HG03439 (cell line): Measurements from ENCODE around the gene C2orf80.
"Not testable (repeated sequence)": the region's sequence is repeated elsewhere in the genome, so short reads cannot be mapped to it uniquely, and the experiment has no call there.

Source experiments
- ATAC-seq: cut with Tn5 transposase; IDR thresholded peaks from one replicate; pipeline ENCODE4 v1.9.1; 2021; ENCODE audit warnings: mild to moderate bottlenecking, moderate library complexity; ENCODE audit not compliant: unreplicated experiment

Gene C2orf80

GRCh38 chr2:208179028-208179609 is 10.7 kb downstream of the C2orf80 start:
- no peak for ATAC-seq

GRCh38 chr2:208175840-208176153 is 14.0 kb downstream of the C2orf80 start:
- no peak for ATAC-seq

DNA sequence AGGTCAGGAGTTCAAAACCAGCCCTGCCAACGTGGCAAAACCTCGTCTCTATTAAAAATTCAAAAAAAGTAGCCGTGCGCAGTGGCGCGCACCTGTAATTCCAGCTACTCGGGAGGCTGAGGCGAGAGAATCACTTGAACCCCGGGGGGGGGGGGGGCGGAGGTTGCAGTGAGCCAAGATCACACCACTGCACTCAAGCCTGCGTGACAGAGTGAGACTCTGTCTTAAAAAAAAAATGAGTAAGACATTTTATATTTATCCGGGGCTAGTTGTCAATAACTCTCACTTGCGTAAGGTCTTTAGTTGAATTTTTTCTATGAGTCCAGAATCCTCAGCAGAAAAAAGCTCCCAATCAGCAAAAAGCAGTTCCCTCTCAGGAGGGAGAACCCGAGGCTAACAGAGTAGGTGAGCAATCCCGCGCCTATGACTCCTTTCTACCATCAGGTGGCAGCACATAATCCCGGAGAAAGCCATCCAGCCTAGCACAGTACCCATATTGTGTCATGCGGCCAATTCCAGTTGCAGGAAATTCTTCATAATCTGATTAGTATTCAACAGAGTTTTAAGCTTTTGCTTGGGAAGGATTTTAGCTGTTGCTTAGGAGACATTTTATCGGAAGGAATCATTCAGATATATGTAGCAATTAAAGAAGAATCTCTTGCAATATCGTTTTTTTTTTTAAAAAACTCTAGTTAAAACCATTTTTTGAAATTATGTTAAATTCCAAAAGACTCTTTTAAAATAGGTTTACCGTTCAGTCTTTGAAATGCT is 14.6 kb downstream of the C2orf80 start:
- ATAC-seq: peak; percentile 99

DNA sequence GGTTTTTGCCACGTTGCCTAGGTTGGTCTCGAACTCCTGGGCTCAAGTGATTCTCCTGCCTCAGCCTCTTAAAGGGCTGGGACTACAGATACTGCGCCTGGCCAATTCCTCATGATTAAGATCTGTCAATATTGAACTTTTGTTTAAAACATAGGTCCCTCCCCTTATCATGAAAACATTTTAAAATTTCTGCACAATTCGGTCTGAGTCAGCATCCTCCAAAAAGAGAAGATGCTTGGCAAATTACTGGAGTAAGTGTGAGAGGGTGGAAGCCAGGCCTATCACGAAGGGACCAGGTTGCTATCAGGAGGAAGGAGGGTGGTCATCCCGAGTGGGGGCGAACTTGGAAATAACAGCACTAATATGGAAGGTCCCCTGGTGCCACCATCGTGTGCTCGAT is 15.7 kb downstream of the C2orf80 start:
- no peak for ATAC-seq

GRCh38 chr2:208172125-208172524 is 17.7 kb downstream of the C2orf80 start:
- ATAC-seq: no peak

GRCh38 chr2:208164951-208165755 is 24.7 kb downstream of the C2orf80 start:
- no peak for ATAC-seq

DNA sequence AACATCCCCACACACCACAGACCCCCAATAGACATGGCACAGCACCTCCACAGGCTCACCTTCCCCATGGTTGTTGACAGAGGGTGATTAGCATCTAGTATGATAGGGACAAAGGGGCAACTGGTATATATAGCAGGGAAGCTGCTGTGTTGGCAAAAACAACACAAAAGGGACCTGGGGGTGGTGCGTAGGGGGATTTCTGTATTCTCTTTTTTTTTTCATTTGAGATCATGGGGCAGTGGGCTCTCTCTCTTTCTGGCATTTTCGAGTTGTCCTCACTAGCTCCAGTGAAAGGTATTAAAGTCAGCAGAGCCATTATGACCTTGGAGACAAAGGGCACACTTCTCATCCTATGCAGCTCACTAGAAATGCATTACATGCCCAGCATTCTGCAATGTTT is 26.3 kb downstream of the C2orf80 start, which contains the start of gene CRYGA:
TSS of gene CRYGA (minus strand) at position 101 of the 400 bp plus-strand sequence. CDS start at position 68, 33 bp downstream.
- ATAC-seq: no peak

DNA sequence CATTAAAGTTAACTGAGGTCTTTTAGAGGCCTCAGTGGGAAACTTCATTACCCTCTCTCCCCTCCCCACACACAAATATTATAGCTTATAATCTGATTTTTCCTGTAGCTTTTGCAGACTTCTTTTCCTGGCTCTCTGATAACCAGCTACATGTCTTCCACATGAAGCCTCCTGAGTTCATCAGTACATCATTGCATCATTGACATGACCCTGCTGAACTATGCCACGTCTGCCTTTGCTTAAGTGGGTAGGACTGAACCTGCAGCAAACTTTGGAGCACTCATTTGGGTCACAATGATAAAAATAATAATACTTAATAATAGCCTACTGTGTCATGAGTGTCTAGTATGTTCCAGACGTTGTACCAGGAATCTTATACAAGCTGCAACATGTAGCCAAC is 33.4 kb downstream of the C2orf80 start:
- no peak for ATAC-seq

DNA sequence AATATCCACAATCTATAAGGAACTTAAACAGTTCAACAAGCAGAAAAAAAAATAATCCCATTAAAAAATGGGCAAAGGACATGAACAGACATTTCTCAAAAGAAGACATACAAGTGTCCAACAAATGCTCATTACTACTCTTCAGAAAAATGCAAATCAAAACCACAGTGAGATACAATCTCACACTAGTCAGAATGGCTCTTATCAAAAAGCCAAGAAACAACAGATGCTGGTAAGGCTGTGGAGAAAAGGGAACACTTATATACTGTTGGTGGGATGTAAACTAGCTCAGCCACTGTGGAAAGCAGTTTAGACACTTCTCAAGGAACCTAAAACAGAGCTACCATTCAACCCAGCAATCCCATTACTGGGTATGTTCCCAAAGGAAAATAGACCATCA is 36.7 kb downstream of the C2orf80 start:
- ATAC-seq: no peak

DNA sequence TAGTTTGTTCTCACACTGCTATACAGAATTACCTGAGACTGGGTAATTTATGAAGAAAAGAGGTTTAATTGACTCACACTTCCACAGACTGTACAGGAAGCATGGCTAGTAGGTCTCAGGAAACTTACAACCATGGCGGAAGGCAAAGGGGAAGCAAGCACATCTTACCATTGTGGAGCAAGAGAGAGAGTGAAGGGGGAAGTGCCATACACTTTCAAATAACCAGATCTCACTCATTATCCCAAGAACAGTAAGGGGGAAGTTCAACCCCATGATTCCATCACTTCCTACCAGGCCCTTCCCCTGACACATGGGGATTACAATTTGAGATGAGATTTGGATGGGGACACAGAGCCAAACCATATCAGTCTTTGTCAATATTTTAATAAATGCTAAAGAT is 38.9 kb downstream of the C2orf80 start:
- no peak for ATAC-seq

DNA sequence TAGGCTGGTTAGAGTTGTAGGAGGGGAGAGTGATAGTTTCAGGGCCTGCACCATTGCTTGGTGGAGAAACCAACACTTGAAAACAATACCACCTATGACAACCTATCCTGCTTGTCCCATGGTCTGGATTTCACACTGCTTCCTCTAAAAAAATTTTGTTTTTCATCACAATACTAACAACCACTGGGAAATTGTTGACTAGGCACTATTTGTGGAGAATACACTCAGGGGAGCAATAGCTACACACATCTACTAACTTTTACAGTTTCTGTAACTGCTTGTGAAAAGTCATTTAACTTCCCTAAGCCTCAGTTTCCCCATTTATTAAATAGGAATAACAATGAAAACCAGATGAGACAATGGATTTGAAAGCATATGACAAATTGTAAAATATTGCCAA is 39.7 kb downstream of the C2orf80 start:
- no peak for ATAC-seq

- no peak for ATAC-seq
Observed at GRCh38 chr2:208148803-208149202, 41.0 kb downstream of the C2orf80 start.

DNA sequence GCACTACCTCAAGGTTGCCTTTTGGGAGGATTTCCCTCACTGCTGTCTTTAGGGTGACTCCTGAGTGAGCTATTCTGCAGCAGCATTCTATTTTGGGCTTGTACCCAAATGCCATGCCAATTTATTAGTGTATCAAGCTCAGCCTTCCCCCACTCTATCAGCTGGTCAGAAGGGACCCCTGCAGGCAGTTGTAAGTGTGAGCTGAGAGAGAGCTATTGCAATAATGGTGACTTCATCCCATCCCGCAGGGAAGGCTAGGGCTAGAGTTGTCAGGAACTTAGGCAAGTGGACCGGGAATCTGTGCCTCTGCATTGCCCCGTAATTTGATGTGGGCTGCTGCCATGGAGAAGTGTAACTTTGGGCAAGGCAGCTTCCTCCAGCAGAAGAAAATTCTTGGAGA is 42.1 kb downstream of the C2orf80 start:
- no peak for ATAC-seq

GRCh38 chr2:208147008-208147407 is 42.8 kb downstream of the C2orf80 start:
- no peak for ATAC-seq

DNA sequence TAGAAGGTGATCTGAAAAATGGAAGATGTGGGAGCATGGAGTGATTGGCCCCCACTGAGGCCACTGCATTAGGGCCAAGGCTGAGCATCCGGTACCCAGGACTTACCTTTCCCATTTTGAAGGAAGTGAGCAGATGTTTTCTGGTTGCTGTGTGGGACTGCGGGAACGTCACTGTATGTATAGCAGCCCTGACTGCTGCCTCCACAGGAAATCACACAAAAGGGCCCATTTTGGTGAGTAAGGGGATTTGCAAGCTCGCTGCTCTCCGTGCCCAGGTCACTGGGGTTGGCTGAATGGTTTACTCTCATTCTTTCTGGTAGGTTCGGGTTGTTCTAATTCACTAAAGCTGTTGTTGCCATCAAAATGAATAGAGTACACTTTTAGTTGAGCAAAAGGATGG is 43.8 kb downstream of the C2orf80 start, which contains the start of gene CRYGB:
TSS of gene CRYGB (minus strand) at position 153 of the 400 bp plus-strand sequence. CDS start at position 115, 38 bp downstream.
- no peak for ATAC-seq

- ATAC-seq: no peak
Observed at GRCh38 chr2:208142925-208143799, 46.7 kb downstream of the C2orf80 start.

DNA sequence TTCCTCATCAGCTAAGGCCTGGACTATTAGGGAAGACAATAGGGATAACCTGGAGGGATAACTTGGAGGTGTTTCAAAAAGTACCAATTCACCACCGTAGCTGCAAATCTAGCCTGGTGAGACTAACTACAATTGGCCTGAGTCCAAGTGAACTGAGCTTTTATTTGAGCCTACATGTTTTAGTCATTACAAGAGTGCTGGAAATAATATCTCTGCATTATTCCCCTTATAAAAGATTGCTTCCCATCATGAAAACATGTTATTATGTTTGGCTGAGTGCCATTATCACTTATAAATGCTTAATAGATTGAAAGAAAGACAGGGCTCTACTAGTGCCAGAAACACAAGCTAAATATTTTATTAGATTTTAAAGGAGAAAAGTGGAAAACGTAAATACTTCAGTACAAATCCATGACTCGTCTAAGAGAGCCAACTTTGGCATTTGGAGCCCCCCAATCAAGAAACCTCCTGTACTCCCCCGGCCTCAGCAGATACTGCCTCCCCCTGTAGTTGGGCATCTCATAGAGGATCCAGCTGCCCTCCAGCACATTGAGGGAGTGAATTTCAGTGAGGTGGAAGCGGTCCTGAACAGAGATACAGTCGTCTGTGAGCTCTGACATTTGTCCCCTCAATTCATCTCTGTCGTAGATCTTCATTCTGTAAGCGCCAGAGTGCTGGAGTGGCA is 47.4 kb downstream of the C2orf80 start:
- no peak for ATAC-seq

GRCh38 chr2:208139447-208139846 is 50.4 kb downstream of the C2orf80 start:
- no peak for ATAC-seq

DNA sequence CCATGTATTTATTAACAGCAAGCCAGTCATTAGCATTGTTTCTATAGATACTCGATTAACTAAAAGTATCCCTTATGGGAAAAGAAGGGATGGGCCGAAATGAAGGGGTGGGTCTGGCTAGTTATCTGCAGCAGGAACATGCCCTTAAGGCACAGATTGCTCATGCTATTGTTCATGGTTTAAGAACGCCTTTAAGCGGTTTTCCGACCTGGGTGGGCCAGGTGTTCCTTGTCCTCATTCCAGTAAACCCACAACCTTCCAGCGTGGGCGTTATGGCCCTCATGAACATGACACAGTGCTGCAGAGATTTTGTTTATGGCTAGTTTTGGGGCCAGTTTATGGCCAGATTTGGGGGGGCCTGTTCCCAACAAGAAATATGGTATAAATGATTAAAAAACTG is 51.5 kb downstream of the C2orf80 start:
- not testable (repeated sequence) for ATAC-seq

DNA sequence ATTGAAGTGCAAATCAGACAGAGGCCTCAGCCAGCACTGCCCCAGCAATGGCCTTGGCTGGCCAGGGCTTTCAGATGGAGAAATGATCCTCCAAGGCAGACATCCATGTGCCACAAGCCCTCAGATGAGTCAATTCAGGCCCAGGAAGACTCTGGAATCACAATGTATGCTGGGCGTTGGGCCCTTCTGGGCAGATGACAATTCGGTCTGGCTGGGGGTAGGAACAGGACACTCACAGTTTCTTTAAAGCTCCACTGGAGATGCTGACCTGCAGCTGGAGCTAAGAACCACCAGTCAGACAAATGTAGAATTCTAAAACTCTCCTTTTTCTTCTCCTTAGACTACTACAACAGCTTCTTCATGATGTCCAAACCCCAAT is 53.1 kb downstream of the C2orf80 start:
- no peak for ATAC-seq
